Effector CD4-positive, alpha-beta T cell (primary cell): Measurements from ENCODE around the gene LCN10.
"Not testable (repeated sequence)": the region's sequence is repeated elsewhere in the genome, so short reads cannot be mapped to it uniquely, and the experiment has no call there.

ENCODE experiments used
- DNase-seq: peaks from one replicate; pipeline ENCODE4 v3.0.0-alpha.2; 2020

Gene LCN10

DNA sequence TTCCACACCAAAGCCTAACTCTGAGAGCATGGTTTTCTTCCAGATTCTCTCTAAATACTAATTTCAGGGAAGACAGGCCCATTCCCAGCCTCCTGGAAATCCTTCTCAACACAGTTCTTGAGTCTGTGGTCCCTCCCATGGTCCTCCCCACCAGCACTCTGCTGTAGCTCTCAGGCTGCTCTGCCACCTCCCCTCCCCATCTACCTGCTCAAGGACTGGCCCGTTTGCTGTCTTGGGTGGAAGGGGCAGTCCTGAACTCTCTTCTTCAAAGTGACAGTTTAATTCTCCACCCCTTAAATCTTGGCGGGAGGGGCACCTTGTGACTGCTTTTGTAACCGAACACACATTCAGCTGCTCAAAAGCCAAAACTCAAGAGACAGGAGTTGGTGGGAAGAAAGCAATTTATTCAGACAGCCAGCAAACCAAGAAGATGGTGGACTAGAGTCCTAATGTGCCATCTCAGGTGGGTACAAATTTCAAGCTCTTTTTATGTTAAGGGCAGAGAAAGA is 29.2 kb upstream of the LCN10 start:
- no peak for DNase-seq

DNA sequence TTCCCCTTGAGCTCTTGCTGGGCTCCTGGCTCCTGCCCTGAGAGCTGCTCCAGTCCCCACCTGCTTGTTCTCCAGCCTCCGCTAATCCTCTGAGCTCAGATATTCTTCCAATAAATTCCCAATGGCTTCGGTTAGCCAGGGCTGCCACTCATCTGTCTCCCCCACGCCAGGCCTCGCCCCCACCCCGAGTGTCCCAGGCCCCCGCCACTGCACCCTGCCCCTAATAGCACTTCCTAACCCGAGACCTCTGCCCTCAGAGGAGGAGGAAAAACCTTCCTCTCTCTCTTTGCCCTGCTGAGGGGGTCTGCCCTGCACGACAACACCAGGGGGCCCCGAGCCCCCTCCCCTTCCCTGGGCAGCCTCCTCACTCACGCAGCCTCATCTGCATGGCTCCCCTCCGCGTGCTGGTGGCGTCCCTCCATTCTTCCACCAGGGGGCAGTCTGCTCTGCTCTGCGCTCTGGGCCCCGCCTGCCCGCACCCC is 27.0 kb upstream of the LCN10 start:
- peak; percentile 26 for DNase-seq

DNA sequence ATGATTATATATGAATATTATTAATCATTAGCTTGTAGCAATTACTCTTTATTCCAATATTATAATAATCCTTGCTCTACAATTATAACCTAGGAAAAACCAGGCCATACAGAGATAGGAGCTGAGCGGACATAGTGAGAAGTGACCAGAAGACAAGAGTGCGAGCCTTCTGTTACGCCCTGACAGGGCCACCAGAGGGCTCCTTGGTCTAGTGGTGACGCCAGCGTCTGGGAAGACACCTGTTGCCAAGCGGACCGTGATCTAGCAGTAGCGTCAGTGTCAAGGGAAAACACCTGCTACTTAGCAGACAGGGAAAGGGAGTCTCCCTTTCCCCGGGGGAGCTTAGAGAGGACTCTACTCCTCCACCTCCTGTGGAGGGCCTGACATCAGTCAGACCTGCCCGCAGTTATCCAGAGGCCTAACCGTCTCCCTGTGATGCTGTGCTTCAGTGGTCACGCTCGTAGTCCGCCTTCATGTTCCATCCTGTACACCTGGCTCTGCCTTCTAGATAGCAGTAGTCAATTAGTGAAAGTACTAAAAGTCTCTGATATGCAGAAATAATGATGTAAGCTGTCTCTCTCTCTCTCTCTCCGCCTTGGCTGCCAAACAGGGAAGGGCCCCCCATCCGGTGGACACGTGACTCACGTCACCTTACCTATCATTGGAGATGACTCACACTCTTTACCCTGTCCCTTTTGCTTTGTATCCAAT is 23.8 kb upstream of the LCN10 start:
- DNase-seq = peak; percentile 32

DNA sequence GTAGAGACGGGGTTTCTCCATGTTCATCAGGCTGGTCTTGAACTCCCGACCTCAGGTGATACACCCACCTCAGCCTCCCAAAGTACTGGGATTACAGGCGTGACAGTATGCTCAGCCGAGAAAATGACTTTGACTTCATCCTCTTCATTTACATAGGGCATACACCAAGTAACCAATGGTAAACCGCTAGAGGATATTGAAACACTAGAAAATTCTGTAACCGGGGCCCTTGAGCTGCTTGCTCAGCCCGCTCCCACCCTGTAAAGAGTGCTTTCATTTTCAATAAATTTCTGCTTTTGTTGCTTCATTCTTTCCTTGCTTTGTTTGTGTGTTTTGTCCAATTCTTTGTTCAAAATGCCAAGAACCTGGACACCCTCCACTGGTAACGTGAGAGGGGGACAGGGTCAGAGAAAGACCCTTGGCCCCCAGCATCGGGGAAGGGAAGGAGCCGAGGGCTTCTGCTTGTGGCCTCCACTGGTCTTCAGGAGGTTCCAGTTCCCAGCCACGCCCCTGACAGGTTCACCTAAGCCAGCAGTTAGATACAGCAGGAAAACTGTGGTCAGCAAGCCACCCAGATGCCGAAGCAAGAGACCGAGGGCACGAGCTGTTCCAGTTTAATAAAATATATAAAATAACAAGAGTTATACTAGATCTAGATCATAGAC is 23.1 kb upstream of the LCN10 start:
- DNase-seq = not testable (repeated sequence)

DNA sequence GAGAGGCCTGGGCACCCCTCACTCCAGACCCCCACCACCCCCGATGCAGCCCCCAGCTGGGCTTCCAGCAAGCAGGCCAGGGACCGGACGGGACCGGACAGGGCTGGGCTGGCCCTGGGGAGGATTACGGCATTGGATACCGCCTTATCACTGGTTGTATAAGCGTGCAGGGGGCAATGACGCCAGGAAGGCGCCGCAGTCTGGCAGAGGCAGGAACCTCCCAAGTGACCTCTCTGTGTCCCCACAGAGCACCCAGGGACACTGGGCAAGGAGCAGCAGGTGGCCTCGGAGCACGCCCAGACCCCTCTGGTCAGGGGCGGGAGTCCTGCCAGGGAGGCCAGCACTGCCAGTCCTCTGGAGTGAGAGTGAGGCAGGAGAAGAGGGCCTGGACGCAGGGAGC is 22.3 kb upstream of the LCN10 start:
- no peak for DNase-seq

DNA sequence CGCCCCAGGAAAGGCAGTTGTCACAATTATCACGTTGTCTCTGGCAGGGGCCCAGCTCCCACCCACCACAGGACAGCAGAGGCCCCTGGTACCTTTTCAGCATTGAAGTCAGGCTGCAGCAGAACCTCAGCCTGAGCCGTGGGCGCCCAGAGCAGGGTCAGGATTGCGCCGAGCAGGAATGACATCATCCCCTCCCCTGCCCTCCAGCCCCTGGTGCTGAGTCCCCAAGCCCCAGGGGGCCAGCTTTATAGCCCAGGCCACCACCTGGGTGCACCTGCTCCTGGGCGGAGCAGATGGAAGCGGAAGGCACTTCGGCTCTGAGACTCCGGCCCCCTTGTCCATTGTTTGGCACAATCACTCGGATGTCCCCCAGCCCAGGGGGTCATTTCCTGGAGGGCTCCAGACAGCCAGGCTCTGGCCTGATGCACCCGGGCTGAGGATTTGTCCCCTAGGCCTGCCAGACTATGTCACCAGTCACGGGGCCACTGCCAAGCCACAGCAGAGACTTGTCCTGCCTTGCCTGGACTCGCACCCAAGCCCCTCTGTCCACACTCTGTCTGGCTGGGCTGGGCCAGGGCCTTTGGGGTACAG is 21.7 kb upstream of the LCN10 start, which contains the start of gene LCN15:
Gene LCN15, minus strand, starts transcription at position 218 of the 591 bp plus-strand sequence. Its CDS starts 30 bp downstream, at position 188.
- no peak for DNase-seq

DNA sequence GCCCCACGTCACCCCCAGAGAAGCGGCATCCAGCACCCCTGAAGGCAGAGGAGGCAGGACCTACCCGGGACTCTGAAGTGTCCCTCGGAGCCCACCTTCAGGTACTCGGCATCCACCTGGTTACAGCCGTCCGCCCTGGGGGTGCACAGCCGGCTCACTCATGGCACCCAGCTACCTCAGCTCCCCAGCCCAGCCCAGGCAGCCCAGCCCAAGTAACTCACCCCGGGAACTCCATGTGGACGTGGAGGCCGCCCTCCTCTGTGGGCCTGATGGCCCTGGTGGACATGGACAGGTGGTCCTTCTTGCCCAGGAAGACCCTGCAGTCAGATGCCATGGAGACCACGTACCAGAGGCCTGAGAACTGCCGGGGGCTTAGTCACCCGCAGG is 20.9 kb upstream of the LCN10 start:
- DNase-seq = no peak

DNA sequence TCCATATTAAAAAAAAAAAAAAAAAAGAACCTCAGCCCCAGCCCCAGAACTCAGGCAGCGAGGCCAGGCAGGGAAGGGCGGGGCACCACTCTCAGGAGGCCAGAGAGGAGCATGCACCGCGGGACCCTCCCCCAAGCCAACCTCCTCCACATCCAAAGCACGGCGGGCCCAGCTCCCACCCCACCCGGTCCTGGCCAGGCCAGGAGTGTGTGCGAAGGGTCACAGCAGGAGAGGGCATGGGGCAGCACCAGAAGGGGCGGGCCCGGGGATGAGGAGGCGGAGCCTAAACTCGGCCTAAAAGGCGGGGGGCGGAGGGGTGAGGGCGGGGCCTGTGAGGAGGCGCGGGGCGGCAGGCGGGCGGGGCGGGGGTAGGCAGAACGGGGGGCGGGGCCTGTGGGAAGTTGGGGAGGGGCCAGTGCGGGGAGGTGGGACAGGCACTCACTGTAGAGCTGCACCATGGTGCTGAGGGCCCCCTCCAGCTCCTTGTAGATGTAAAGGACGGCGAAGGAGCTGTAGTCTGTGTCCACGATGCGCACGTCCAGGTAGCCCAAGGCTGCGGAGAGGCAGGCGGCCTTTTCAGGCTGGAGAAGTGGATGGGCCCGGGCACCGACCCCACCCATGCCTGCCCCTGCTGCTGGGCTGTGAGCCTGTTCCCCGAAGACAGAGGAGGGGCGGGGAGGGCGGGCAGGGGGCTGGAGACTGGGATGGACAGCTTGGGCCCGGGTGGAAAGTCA is 20.3 kb upstream of the LCN10 start:
- peak; percentile 18 for DNase-seq

DNA sequence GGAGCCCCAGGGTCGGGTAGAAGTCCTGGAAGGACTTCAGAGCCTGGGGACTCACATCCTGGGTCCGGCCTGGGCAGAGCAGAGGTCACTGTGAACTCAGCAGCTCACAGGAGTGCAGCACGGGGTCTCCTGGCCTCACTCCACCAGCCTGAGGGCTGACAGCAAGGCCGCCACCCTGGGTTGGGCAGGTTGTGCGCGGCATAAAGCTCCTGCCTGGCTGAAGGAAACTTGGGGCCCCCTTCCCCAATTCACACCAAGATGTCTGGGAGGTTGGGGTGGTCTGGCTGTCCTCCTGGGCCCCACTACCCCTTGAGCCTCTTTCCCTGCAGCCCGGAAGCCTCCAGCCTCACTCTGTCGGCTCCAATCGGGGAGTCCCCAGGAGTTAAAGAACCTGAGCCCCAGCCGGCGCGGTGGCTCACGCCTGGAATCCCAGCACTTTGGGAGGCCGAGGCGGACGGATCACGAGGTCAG is 19.5 kb upstream of the LCN10 start:
- DNase-seq = no peak

DNA sequence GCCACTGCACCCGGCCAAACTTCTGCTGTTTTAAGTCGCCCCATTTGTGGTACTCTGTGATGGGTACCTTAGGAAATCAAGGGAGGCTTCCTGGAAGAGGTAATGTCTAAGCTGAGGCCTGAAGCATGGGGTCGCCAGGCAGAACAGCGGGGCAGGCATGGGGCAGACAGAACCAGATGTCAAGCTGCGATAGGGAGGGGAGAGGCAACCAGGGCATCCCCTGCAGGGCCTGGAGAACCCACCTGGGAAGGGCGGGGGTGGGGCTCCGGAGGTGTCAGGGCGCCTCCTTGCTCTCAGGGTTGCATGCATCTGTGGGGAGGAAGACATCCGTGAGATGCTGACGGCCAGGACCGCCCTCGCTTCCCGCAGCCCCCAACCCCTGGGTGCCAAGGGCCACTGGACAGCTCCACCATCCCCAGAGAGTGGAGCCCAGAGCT is 18.8 kb upstream of the LCN10 start:
- no peak for DNase-seq

DNA sequence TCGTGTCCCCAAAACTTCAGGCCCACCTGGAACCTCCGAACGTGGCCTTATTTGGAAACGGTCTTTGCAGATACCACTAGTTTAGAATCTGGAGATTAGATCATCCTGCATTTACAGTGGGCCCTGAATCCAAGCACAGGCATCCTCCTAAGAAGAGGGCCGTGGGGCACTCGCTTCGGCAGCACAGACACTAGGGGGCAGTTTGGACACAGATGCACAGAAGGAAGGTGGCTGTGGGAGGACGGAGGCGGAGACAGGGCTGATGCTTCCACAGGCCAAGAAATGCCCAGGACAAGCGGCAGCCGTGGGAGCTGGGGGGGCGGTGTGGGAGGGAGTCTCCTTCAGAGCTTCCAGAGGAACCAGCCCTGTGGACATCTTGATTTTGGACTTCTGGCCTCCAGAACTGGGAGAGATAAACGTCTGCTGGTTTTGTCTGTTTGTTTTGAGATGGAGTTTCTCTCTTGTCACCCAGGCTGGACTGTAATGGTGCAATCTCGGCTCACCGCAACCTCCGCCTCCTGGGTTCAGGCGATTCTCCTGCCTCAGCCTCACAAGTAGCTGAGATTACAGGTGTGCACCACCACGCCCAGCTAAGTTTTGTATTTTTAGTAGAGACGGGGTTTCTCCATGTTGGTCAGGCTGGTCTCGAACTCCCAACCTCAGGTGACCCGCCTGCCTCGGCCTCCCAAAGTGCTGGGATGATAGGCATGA is 18.2 kb upstream of the LCN10 start:
- not testable (repeated sequence) for DNase-seq

DNA sequence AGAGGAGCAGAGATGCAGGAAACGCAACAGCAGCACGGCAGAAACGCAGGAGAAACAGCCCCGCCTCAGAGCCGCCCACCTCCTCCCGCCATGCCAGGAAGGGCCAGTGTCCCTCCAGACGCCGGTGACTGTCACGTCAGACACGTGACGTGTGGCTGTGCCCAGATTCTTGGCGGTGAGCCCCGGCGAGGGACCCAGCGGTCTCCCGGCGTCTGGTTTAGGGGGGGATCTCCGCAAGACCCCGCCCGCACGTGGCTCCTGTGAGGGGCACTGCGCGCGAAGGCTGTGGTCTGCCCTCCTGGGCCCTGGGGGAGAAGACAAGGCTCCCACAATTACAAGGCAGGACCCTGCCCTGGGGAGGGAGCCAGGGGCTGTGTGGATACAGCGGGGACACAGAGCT is 17.7 kb upstream of the LCN10 start:
- no peak for DNase-seq

DNA sequence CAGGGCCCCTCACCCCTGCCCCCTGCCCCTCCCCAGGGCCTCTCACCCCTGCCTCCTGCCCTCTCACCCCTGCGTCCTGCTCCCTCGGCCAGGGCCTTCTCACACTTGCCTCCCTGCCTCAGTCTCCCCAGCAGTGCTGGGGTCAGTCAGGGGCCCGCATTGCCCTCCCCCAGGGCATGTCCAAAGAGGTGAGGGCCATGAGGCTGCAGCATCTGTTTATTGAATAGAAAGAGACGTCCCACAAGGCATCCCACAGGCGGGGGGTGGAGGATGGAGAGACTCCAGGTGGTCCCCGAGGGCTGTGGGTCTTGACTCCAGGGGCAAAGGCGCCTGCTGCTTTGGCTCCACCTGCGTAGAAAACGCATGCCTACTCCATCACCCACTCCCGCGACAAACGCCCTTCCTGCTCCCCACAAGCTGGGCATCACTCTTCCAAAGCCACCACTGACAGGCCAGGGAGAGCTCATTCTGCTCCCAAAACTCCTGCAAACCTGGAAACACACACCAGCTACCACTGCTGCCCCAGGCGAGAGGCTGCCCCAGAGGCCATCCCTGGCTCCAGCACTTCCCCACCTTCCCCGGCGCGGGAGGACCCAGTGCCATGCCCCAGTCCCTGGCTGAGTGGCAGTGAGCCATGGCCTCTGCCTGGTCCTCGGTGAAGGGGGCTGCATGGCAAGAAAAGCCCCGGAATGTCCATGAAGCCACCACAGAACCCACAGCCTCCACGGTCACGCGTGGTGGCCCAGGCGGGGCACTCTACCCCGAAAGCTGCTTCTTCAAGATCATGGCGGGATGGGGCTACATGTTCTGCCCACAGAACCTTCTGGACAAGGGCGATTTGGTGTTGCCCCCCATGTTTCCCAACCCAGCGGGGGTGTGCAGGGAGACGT is 16.9 kb upstream of the LCN10 start:
- DNase-seq = no peak

DNA sequence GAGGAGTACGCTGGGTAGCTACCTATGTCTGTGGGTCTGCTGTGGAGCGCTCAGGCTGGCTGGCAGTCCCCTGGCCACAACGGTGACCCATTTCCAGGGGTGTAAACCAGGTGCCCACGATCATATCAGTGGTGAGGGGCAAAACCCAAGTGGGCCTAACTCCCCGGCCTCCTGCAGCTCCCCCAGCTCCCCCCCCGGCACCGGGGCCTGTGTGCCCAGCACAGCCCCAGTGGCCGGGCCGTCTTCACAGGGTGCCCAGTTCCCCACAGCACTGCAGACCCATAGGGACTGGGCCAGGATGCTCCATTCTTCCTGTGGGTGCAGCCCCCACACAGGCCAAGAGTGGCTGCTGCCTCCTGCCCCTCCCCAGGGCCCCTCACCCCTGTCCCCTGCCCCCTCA is 16.3 kb upstream of the LCN10 start:
- DNase-seq = no peak

DNA sequence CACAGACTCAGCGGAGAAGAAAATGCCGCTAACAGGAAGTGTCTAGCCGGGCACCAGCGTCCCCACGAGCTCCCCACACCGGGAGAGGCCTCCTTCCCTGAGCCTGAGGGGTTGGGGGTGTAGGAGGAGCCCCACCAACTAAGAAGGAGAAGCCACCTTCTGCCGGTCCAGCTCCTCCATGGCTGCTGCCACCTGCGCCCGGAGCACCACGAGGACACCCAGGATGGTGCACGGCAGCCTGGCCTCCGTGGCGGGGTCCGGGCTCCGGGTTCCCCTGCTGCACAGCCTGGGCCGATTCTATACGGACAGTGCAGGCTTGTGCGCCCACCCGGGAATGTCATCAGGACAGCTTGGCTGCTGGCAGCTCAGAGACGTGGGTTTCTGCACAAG is 15.0 kb upstream of the LCN10 start:
- no peak for DNase-seq

DNA sequence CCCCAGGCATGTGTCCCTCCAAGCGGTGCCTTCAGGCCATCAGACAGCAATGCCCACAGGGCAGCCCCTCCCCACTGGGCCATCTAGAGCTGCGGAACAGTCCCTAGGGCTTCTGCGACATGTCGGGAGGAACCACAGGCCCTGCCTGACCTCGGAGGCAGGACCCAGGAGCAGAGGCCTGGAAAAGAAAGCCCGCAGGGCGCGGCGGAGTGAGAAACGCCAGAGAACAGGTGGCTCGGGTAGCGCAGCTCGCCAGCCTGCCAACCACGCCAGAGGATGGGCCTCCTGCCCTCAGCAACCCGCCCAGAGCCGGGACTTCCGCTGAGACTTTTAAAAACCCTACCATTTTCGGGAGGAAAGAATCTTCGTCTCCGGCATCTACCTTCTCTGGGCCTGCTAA is 14.6 kb upstream of the LCN10 start:
- no peak for DNase-seq

DNA sequence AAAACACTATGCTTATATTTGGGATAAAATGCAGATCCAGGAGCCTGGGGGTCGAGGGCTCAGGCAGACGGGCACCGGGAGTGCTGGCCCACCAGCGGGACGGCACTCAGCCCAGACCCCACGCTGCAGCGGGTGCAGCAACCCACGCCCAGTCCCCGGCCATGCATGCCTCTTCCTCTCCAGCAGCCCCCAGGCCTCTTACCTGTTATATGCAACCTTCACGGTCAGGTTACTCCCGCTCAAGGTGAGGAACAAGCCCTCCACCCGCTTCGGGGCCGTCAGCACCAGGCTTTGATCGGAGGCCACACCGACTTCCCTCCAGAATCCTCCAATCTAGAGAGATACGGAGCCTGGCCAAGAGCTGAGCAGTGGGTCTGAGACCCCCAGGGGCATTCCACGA is 14.1 kb upstream of the LCN10 start:
- DNase-seq = no peak

DNA sequence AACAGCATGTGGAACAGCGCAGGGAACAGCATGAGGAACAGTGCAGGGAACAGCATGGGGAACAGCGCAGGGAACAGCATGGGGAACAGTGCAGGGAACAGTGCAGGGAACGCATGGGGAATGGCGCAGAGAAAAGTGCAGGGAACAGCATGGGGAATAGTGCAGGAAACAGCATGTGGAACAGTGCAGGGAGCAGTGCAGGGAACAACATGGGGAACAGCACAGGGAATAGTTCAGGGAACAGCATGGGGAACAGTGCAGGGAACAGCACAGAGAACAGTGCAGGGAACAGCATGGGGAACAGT is 13.3 kb upstream of the LCN10 start:
- DNase-seq = no peak

DNA sequence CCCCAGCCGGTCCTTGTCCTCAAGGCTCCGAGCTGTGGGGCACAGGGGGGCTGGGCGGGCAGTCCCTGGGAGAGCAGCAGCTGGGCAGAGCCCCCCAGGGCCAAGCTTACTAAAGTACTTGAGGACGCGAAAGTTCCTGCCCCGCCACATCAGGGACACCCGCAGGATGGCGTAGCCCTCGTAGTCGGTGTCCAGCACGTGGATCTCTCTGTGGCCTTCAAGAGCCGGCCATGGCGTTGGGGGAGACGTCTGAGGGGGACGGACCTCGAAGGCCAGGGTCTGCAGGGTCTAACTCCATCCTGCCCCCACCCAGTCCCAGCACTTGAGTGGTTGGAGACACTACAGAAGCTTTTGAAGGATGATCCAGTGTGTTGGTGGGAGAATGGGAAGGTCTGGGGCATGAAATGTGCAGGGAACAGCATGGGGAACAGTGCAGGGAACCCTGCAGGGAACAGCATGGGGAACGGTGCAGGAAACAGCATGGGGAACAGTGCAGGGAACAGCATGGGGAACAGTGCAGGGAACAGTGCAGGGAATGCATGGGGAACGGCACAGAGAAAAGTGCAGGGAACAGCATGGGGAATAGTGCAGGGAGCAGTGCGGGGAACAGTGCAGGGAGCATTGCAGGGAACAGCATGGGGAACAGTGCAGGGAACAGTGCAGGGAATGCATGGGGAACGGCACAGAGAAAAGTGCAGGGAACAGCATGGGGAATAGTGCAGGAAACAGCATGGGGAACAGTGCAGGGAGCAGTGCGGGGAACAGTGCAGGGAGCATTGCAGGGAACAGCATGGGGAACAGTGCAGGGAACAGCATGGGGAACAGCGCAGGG is 12.8 kb upstream of the LCN10 start:
- not testable (repeated sequence) for DNase-seq

DNA sequence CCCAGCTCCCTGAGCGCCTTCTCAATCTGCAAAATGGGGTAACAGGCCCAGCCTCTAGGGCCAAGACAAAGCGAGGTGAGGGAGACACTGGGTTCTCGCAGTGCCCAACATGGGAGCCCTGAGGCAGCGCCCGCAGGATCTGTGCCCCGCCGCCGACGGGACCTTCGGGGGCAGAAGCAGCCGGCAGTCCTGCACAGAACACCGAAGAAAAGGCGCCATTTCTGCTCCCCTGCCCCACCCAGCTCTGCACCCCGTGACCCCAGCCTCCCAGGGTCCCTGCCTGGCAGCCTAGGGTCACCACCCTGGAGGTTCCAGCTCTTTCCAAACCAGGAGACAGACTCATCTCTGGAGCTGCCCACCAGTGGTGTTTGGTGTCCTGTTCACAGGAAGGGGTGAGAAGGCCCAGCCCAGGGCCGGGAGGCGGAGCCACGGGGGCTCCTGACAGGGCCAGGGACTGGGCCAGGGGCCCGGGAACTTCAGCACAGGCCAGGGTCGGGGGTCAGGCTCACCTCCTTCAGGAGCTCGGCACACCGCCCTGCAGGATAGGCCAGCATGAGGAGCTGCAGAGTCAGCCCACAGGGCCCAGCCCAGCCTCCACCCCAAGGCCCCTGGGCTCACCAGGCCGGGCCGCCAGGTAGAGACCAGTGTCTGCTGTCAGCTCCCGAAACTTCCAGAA is 12.0 kb upstream of the LCN10 start:
- DNase-seq = no peak
